Stimulated activated naive CD8-positive, alpha-beta T cell treated with anti-CD3 and anti-CD28 coated beads, Interleukin-15, amount 100 ng/mL, for 72 hours (primary cell): Measurements from ENCODE around the gene PHLDB1.
"Not testable (repeated sequence)": the region's sequence is repeated elsewhere in the genome, so short reads cannot be mapped to it uniquely, and the experiment has no call there.

Experiments
- ATAC-seq: fragments of 150-1000 bp; cut with Tn5 transposase; 2 replicates; pipeline ENCODE4 v1.10.0; 2021; ENCODE audit warnings: mild to moderate bottlenecking, moderate library complexity
- DNase-seq, 2 donors: peaks; one replicate each; pipeline ENCODE4 v3.0.0; 2021 to 2022
- H3K27ac Mint-ChIP-seq, 2 donors: one replicate each; pipeline ENCODE4 v1.8.0; 2022; ENCODE audit warnings: mild to moderate bottlenecking in 2 of 2, mixed read lengths in 2 of 2, moderate library complexity in 2 of 2
- H3K27me3 Mint-ChIP-seq: one replicate; pipeline ENCODE4 v1.8.0; 2022; ENCODE audit warnings: mixed read lengths
- H3K4me1 Mint-ChIP-seq: one replicate; pipeline ENCODE4 v1.8.0; 2022; ENCODE audit warnings: mild to moderate bottlenecking, mixed read lengths
- H3K4me3 Mint-ChIP-seq, 2 donors: one replicate each; pipeline ENCODE4 v1.8.0; 2022; ENCODE audit warnings: mild to moderate bottlenecking in 2 of 2, mixed read lengths in 2 of 2, moderate library complexity in 1 of 2
- H3K9me3 Mint-ChIP-seq, 2 donors: one replicate each; pipeline ENCODE4 v1.8.0; 2022; ENCODE audit warnings: mixed read lengths in 2 of 2

The PHLDB1 gene

GRCh38 chr11:118607401-118608359 is at the start of gene PHLDB1:
Gene PHLDB1, plus strand, starts transcription at chr11:118607615. Its CDS starts 6,222 bp downstream, at chr11:118613837.
- Mint-ChIP-seq H3K4me1 (peaks cover 34% of the 10 kb centered on the region), H3K9me3 (no peaks in the 10 kb centered on the region), H3K27ac (peak within 1 kb of the TSS in 1 of 2 donors; percentile 84), H3K27me3 (peaks cover 25% of the 10 kb centered on the region), H3K4me3 (peak within 1 kb of the TSS; percentile 80 to 81)
- ATAC-seq (peak; percentile 16), DNase-seq (peak; percentile 38 to 43)

DNA sequence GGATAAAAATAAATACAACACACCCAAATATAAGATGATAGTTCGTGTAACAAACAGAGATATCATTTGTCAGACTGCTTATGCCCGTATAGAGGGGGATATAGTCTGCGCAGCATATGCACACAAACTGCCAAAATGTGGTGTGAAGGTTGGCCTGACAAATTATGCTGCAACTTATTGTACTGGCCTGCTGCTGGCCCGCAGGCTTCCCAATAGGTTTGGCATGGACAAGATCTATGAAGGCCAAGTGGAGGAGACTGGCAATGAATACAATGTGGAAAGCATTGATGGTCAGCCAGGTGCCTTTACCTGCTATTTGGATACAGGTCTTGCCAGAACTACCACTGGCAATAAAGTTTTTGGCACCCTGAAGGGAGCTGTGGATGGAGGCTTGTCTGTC is 46.6 kb upstream of the PHLDB1 start:
- Mint-ChIP-seq H3K4me3 (no peak overlapping the region), H3K27me3 (no peaks in the 10 kb centered on the region), H3K9me3 (no peaks in the 10 kb centered on the region), H3K4me1 (peaks cover 29% of the 10 kb centered on the region), H3K27ac (no peak overlapping the region)
- ATAC-seq (no peak), DNase-seq (no peak)

GRCh38 chr11:118565051-118565450 is 42.4 kb upstream of the PHLDB1 start:
- no peaks in the 10 kb centered on the region for H3K9me3 Mint-ChIP-seq
- no peaks in the 10 kb centered on the region for H3K27me3 Mint-ChIP-seq
- H3K4me1 Mint-ChIP-seq: peaks cover 37% of the 10 kb centered on the region
- DNase-seq (no peak), ATAC-seq (no peak)
- peak overlapping the region; percentile 76 to 93 for H3K4me3 Mint-ChIP-seq
- peak overlapping the region; percentile 6 to 85 for H3K27ac Mint-ChIP-seq

DNA sequence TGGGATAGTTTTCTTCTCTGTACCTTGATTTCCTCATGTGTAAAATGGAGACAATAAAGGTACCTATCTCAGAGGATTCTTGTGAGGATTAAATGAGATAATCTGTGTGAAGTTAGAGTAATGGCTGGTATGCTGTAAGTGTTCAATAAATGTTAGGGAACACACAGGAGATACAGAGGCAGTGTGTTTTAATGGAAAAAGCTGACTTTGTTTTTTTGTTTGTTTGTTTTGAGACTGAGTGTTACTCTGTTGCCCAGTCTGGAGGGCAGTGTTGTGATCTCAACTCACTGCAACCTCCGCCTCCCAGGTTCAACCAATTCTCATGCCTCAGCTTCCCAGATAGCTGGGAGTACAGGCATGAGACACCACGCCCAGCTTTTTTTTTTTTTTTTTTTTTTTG is 37.7 kb upstream of the PHLDB1 start:
- H3K4me3 Mint-ChIP-seq: no peak overlapping the region
- no peak overlapping the region for H3K27ac Mint-ChIP-seq

GRCh38 chr11:118570787-118571186 is 36.6 kb upstream of the PHLDB1 start:
- Mint-ChIP-seq H3K4me3 (no peak overlapping the region), H3K27ac (no peak overlapping the region), H3K27me3 (no peaks in the 10 kb centered on the region), H3K9me3 (no peaks in the 10 kb centered on the region), H3K4me1 (peaks cover 51% of the 10 kb centered on the region)
- ATAC-seq: no peak
- DNase-seq: no peak

More for the DNA sequence above, 37.7 kb upstream of the PHLDB1 start:
- Mint-ChIP-seq H3K27me3 (no peaks in the 10 kb centered on the region), H3K4me1 (peaks cover 50% of the 10 kb centered on the region), H3K9me3 (no peaks in the 10 kb centered on the region)
- ATAC-seq: no peak
- no peak for DNase-seq

DNA sequence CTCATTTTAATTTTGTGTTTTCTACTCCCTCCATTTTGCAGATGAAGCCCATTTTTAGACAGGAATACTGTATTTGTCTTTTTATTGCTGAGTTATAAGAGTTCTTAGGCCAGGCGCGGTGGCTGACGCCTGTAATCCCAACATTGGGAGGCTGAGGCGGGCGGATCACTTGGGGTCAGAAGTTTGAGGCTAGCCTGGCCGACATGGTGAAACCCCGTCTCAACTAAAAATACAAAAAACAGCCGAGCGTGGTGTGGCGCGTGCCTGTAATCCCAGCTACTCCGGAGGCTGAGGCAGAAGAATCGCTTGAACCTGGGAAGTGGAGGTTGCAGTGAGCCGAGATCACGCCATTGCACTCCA is 35.7 kb upstream of the PHLDB1 start:
- not testable (repeated sequence) for H3K9me3 Mint-ChIP-seq, H3K27me3 Mint-ChIP-seq, DNase-seq, ATAC-seq
- Mint-ChIP-seq H3K4me3 (peak overlapping the region; percentile 95 to 96), H3K4me1 (peaks cover 49% of the 10 kb centered on the region), H3K27ac (peak overlapping the region; percentile 95 to 97)

DNA sequence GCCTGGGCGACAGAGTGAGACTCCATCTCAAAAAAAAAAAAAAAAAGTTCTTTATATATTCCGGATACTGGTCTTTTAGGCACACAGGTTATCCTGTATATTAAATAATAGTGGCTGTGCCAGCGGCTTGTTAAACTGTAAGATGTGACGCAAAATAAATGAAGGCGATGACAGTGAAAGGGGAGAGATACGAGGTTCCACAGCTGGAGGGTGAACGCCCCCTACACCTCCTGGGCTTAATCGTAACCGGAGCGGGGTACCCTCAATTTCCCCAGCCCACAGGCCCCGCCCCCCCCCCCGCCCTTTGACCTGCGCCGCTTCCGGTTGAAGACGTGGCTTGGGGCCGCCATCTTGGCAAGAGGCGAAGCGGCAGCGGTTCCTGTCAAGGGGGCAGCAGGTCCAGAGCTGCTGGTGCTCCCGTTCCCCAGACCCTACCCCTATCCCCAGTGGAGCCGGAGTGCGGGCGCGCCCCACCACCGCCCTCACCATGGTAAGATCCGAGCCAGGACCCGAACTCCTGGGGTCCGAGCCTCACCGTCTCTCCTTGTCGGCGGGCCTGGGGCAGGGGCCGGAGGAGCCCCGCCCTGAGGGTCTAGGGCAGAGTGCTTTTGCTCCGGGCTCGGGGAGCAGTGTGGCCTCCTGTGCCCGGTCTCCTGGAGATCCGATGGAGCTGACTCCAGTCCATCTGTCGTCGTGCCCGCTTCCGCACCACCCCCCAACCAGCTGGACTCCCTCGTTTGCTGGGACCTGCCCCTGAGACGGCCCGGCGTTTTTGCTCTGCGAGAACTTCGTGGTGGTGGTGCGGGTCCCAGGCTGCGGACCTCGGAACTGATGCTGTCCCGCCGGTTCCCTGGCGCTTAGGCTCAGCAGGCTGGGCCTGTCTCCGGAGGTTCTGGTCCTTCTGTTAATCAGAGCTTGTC is 35.1 kb upstream of the PHLDB1 start, which contains the start of gene ARCN1:
ARCN1 (plus strand) TSS at position 349 of the 920 bp plus-strand sequence; CDS start at position 488, 139 bp downstream.
- Mint-ChIP-seq H3K4me1 (peaks cover 56% of the 10 kb centered on the region), H3K27ac (peak within 1 kb of the TSS; percentile 95 to 97), H3K9me3 (no peaks in the 10 kb centered on the region), H3K27me3 (no peaks in the 10 kb centered on the region), H3K4me3 (peak within 1 kb of the TSS; percentile 95 to 96)
- DNase-seq (peak; percentile 73 to 78), ATAC-seq (peak; percentile 86)

- Mint-ChIP-seq H3K27me3 (no peaks in the 10 kb centered on the region), H3K4me1 (peaks cover 61% of the 10 kb centered on the region), H3K4me3 (peak overlapping the region; percentile 95 to 96), H3K9me3 (no peaks in the 10 kb centered on the region), H3K27ac (peak overlapping the region; percentile 95 to 97)
- DNase-seq (peak; percentile 12 to 23), ATAC-seq (peak; percentile 83)
Observed at GRCh38 chr11:118572981-118573550, 34.3 kb upstream of the PHLDB1 start.

- DNase-seq (no peak), ATAC-seq (no peak)
- Mint-ChIP-seq H3K27me3 (no peaks in the 10 kb centered on the region), H3K4me3 (peak overlapping the region; percentile 62 to 71), H3K9me3 (no peaks in the 10 kb centered on the region), H3K4me1 (peaks cover 61% of the 10 kb centered on the region), H3K27ac (no peak overlapping the region)
Observed at GRCh38 chr11:118574636-118575035, 32.8 kb upstream of the PHLDB1 start.

DNA sequence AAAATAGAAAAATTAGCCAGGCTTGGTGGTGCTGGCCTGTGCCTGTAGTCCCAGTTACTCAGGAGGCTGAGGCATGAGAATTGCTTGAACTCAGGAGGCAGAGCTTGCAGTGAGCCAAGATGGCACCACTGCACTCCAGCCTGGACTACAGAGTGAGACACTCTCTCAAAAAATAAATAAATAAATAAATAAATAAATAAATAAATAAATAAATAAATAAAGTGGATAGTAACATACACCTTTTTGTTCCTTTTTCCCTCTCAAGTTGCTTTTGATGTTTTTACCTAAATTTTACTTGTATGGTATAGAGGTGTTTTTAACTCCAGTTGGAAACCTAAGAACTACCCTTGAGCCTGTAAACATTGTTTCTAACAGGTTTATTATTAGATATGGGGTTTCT is 29.4 kb upstream of the PHLDB1 start:
- DNase-seq, H3K27me3 Mint-ChIP-seq, ATAC-seq, H3K27ac Mint-ChIP-seq, H3K9me3 Mint-ChIP-seq, H3K4me3 Mint-ChIP-seq: not testable (repeated sequence)
- H3K4me1 Mint-ChIP-seq: peaks cover 40% of the 10 kb centered on the region

GRCh38 chr11:118581057-118581456 is 26.4 kb upstream of the PHLDB1 start:
- Mint-ChIP-seq H3K27ac (no peak overlapping the region), H3K9me3 (no peaks in the 10 kb centered on the region), H3K4me1 (peaks cover 14% of the 10 kb centered on the region), H3K27me3 (no peaks in the 10 kb centered on the region), H3K4me3 (no peak overlapping the region)
- ATAC-seq: no peak
- no peak for DNase-seq

DNA sequence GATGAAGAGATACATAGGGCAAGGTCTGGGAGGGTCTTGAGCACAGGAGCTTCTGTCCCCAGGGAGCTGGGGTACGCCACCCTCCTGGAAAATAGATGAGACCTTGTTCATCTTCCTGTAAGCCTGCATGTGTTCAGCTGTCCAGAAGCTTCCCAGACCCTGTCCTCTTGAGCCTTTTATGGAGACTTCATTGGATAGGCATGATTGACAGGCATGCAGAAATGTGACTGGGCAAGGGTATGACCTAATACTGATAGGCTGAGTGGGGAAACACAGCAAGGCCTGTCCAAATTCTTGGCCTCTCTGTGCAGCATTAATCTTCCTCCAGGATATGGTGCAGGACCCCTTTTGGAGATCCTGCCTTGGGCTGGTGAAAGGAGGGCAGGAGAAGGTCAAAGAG is 19.5 kb upstream of the PHLDB1 start:
- no peaks in the 10 kb centered on the region for H3K4me1 Mint-ChIP-seq
- H3K27me3 Mint-ChIP-seq: no peaks in the 10 kb centered on the region
- H3K9me3 Mint-ChIP-seq: no peaks in the 10 kb centered on the region
- DNase-seq (no peak), ATAC-seq (no peak)
- peak overlapping the region in 1 of 2 donors; percentile 50 for H3K27ac Mint-ChIP-seq
- H3K4me3 Mint-ChIP-seq: no peak overlapping the region

- H3K27ac Mint-ChIP-seq: peak overlapping the region in 1 of 2 donors; percentile 76
- H3K9me3 Mint-ChIP-seq: no peaks in the 10 kb centered on the region
- H3K4me3 Mint-ChIP-seq: no peak overlapping the region
- DNase-seq (no peak), ATAC-seq (no peak)
- H3K4me1 Mint-ChIP-seq: peaks cover 18% of the 10 kb centered on the region
- H3K27me3 Mint-ChIP-seq: no peaks in the 10 kb centered on the region
Observed at GRCh38 chr11:118592616-118593367, 14.6 kb upstream of the PHLDB1 start.

DNA sequence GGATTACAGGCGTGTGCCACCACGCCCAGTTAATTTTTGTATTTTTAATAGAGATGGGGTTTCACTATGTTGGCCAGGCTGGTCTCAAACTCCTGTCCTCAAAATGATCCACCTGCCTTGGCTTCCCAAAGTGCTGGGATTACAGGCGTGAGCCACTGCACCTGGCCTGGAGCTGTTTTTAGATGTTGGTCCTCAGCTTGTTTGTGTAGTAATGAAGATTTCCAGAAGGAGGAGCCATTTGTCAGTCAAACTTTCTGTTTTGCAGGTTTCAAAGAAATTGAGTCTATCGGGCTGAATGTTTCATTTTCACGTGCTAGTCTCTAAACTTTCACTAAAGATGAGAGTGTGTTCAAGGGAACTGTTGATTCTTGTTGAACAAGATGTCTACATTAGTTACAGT is 12.4 kb upstream of the PHLDB1 start:
- not testable (repeated sequence) for H3K4me3 Mint-ChIP-seq, H3K27ac Mint-ChIP-seq, H3K27me3 Mint-ChIP-seq, H3K9me3 Mint-ChIP-seq
- ATAC-seq (peak; percentile 60), DNase-seq (peak in 1 of 2 donors; percentile 35)
- peaks cover 18% of the 10 kb centered on the region for H3K4me1 Mint-ChIP-seq
